Heart left ventricle (tissue), 13 donors: ENCODE results near the gene PRKN.

Experiments used
- CTCF ChIP-seq, 12 donors: fragments of 200-600 bp; sonication (generic) in 4 of 12; IDR thresholded peaks; one replicate each; pipeline versions ENCODE4 v1.5.0 to v1.8.0; 2018 to 2022; ENCODE audit warnings: antibody characterized with exemption in 12 of 12, mild to moderate bottlenecking in 5 of 12
- POLR2A ChIP-seq, 2 donors: fragments of 450-650 bp; IDR thresholded peaks; one replicate each; pipeline ENCODE4 v1.6.1; 2017; ENCODE audit warnings: antibody characterized with exemption in 2 of 2, mild to moderate bottlenecking in 2 of 2, moderate library complexity in 2 of 2
- donor health status: ischemic (EF 13 %, LVEDD 7.1; RV severe dilation, severe dysfunction).
- donor health status: DM: no; HTN: yes; CAD: no.
- donor health status: DM: no; HTN: no; CAD: no.
- donor health status: ischemic (EF 25% LVEDD 6.9; RV normal size, moderate dysfunction).
- donor health status: ischemic (EF 25% LVEDD 5.7; RV mildly dilated, moderate dysfunction).
- donor health status: ischemic (EF 35%, LVEDD 5.7; RV mildly dilated, moderate dysfunction).
- donor health status: nonischemic (EF 11% LVEDD 7.7; RV severe dilation, severe dysfunction).
- donor health status: DM: yes; HTN: yes; CAD: no.
- donor health status: PGD.
- donor health status: ischemic (EF 29% LVEDD 5.4; RV normal size, mild dysfunction).
- donor health status: nonischemic (EF 23%, LVEDD 6.1; RV moderate dilation, normal function).

GRCh38 chr6:162644153-162644552 lies 83.4 kb downstream of the PRKN start:
- TF ChIP-seq CTCF (IDR thresholded peaks at IDR 0.05) (no peak), POLR2A (IDR thresholded peaks at IDR 0.05) (no peak)
